Astrocyte (in vitro differentiated cells and primary cell): Measurements from ENCODE around the gene PDS5B. TPM values are rescaled to one million over a fixed set of nuclear protein-coding genes. Genes with fewer than 3 reads are reported as not detected.

ENCODE experiments used
- DNase-seq: peaks from one replicate; pipeline ENCODE4 v3.0.0-alpha.2; 2010; ENCODE audit warnings: low read depth
- FAIRE-seq: peaks from 2 replicates; lab custom pipeline; 2011; peaks lifted over from hg19 to GRCh38; lab: Jason Lieb, UNC
- H2AFZ ChIP-seq: 2 replicates; pipeline ENCODE4 v1.6.0; 2012; ENCODE audit warnings: low read depth, low read length, inconsistent platforms
- H3K27ac ChIP-seq: 2 replicates; pipeline ENCODE4 v1.5.1; 2011; ENCODE audit warnings: low read depth, low read length, inconsistent platforms
- H3K27me3 ChIP-seq: 2 replicates; pipeline ENCODE4 v1.6.0; 2011; ENCODE audit warnings: low read length, inconsistent platforms; ENCODE audit not compliant: insufficient read depth
- H3K36me3 ChIP-seq: 2 replicates; pipeline ENCODE4 v1.5.1; 2011; ENCODE audit warnings: low read length, inconsistent platforms; ENCODE audit not compliant: insufficient read depth
- H3K4me1 ChIP-seq: 2 replicates; pipeline ENCODE4 v1.5.1; 2011; ENCODE audit warnings: low read length, inconsistent platforms; ENCODE audit not compliant: insufficient read depth
- H3K4me2 ChIP-seq: 2 replicates; pipeline ENCODE4 v1.6.0; 2012; ENCODE audit warnings: low read length, inconsistent platforms
- H3K4me3 ChIP-seq: 2 replicates; pipeline ENCODE4 v1.5.1; 2011; ENCODE audit warnings: low read depth, mild to moderate bottlenecking, low read length, inconsistent platforms; ENCODE audit not compliant: insufficient read depth
- H3K79me2 ChIP-seq: 2 replicates; pipeline ENCODE4 v1.6.0; 2012; ENCODE audit warnings: mild to moderate bottlenecking, low read length, inconsistent platforms; ENCODE audit not compliant: insufficient read depth
- H3K9ac ChIP-seq: 2 replicates; pipeline ENCODE4 v1.6.0; 2012; ENCODE audit warnings: mild to moderate bottlenecking, low read length, inconsistent platforms
- H3K9me3 ChIP-seq: 2 replicates; pipeline ENCODE4 v1.5.1; 2012; ENCODE audit warnings: low read depth, mild to moderate bottlenecking, low read length, inconsistent platforms; ENCODE audit not compliant: insufficient read depth
- H4K20me1 ChIP-seq: 2 replicates; pipeline ENCODE4 v1.6.0; 2012; ENCODE audit warnings: low read length, inconsistent platforms; ENCODE audit not compliant: insufficient read depth
- H3K27ac Mint-ChIP-seq: one replicate; pipeline ENCODE4 v1.8.0; 2021; ENCODE audit warnings: mild to moderate bottlenecking, mixed read lengths; ENCODE audit not compliant: unreplicated experiment
- H3K27me3 Mint-ChIP-seq: one replicate; pipeline ENCODE4 v1.8.0; 2021; ENCODE audit warnings: low read depth, mixed read lengths; ENCODE audit not compliant: unreplicated experiment
- H3K36me3 Mint-ChIP-seq: one replicate; pipeline ENCODE4 v1.8.0; 2021; ENCODE audit warnings: low read depth, mixed read lengths; ENCODE audit not compliant: unreplicated experiment
- H3K4me1 Mint-ChIP-seq: one replicate; pipeline ENCODE4 v1.8.0; 2021; ENCODE audit warnings: low read depth, mixed read lengths; ENCODE audit not compliant: unreplicated experiment
- H3K4me3 Mint-ChIP-seq: one replicate; pipeline ENCODE4 v1.8.0; 2021; ENCODE audit warnings: mild to moderate bottlenecking, moderate library complexity, mixed read lengths; ENCODE audit not compliant: unreplicated experiment
- H3K9me3 Mint-ChIP-seq: one replicate; pipeline ENCODE4 v1.8.0; 2021; ENCODE audit warnings: mild to moderate bottlenecking, mixed read lengths; ENCODE audit not compliant: unreplicated experiment
- CTCF ChIP-seq: IDR thresholded peaks from 2 replicates; pipeline ENCODE4 v1.5.1; 2011; ENCODE audit warnings: low read depth, mild to moderate bottlenecking, inconsistent platforms, low read length, moderate library complexity; ENCODE audit not compliant: insufficient read depth
- EZH2 ChIP-seq: IDR thresholded peaks from 2 replicates; pipeline ENCODE4 v1.6.1; 2012; ENCODE audit warnings: mild to moderate bottlenecking, low read length, inconsistent platforms; ENCODE audit not compliant: insufficient read depth
- total RNA-seq: library from RNA; stranded (reverse); gene quantifications from 2 replicates; pipeline ENCODE4 v1.2.1, GENCODE V29; 2021

Gene PDS5B
- total RNA-seq, 1 donor from 2014 or later, result 43.1 TPM

- Mint-ChIP-seq H3K4me3 (no peak overlapping the region), H3K9me3 (no peaks in the 10 kb centered on the region), H3K36me3 (peaks cover 10% of the 10 kb centered on the region), H3K27me3 (no peaks in the 10 kb centered on the region), H3K27ac (peak overlapping the region; percentile 95), H3K4me1 (peaks cover 38% of the 10 kb centered on the region)
- peak overlapping the region; percentile 45 for H3K9ac ChIP-seq
- FAIRE-seq (no peak), DNase-seq (peak; percentile 81)
- H3K36me3 ChIP-seq, result peaks cover 5% of the 10 kb centered on the region
- no peaks in the 10 kb centered on the region for H4K20me1 ChIP-seq
- no peak overlapping the region for H3K4me3 ChIP-seq
- H2AFZ ChIP-seq, result no peak overlapping the region
- no peak for TF ChIP-seq EZH2
- no peak for TF ChIP-seq CTCF
- no peaks in the 10 kb centered on the region for H3K79me2 ChIP-seq
- no peaks in the 10 kb centered on the region for H3K9me3 ChIP-seq
- peak overlapping the region; percentile 24 for H3K4me2 ChIP-seq
- peak overlapping the region; percentile 75 for H3K27ac ChIP-seq
- H3K4me1 ChIP-seq, result peaks cover 6% of the 10 kb centered on the region
- H3K27me3 ChIP-seq, result no peaks in the 10 kb centered on the region
Observed at GRCh38 chr13:32746474-32746873, 160.2 kb downstream of the PDS5B start.

DNA sequence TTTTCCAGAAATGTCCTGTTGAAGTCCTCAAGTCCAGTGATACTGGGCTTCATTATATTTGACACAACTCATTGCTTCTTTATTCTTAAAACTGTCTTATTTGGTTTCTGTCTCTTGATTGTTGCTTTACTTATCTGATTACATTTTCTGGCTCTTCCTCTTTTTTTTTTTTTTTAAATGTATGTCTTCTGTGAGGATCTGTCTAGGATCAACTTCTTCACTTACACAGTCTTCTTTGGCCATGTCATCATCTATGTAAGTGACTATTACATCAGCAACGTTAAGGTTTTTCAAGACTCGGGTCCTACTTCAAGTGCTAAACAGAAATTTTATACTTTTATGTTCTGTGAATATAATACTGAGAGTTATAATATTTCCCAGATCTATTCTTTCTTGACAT lies 162.1 kb downstream of the PDS5B start:
- no peak overlapping the region for H3K4me2 ChIP-seq
- no peak overlapping the region for H3K9ac ChIP-seq
- no peak overlapping the region for H3K27ac ChIP-seq
- H3K4me1 ChIP-seq, result peaks cover 6% of the 10 kb centered on the region
- DNase-seq (no peak), FAIRE-seq (no peak)
- no peaks in the 10 kb centered on the region for H3K79me2 ChIP-seq
- no peaks in the 10 kb centered on the region for H3K9me3 ChIP-seq
- H3K27me3 Mint-ChIP-seq, result no peaks in the 10 kb centered on the region
- H3K27me3 ChIP-seq, result no peaks in the 10 kb centered on the region
- peaks cover 5% of the 10 kb centered on the region for H3K36me3 ChIP-seq
- no peak overlapping the region for H3K4me3 ChIP-seq
- H3K9me3 Mint-ChIP-seq, result no peaks in the 10 kb centered on the region
- H3K4me1 Mint-ChIP-seq, result peaks cover 36% of the 10 kb centered on the region
- TF ChIP-seq CTCF, result no peak
- TF ChIP-seq EZH2, result no peak
- peak overlapping the region; percentile 95 for H3K27ac Mint-ChIP-seq
- no peak overlapping the region for H3K4me3 Mint-ChIP-seq
- no peaks in the 10 kb centered on the region for H4K20me1 ChIP-seq
- no peak overlapping the region for H2AFZ ChIP-seq
- peaks cover 9% of the 10 kb centered on the region for H3K36me3 Mint-ChIP-seq

- Mint-ChIP-seq H3K27ac (no peak overlapping the region), H3K9me3 (no peaks in the 10 kb centered on the region), H3K4me1 (peaks cover 16% of the 10 kb centered on the region), H3K27me3 (no peaks in the 10 kb centered on the region), H3K4me3 (no peak overlapping the region), H3K36me3 (peaks cover 9% of the 10 kb centered on the region)
- Histone ChIP-seq H3K4me2 (no peak overlapping the region), H3K79me2 (no peaks in the 10 kb centered on the region), H3K27ac (no peak overlapping the region), H3K36me3 (peaks cover 9% of the 10 kb centered on the region), H3K27me3 (no peaks in the 10 kb centered on the region), H3K9me3 (no peaks in the 10 kb centered on the region), H4K20me1 (no peaks in the 10 kb centered on the region), H2AFZ (no peak overlapping the region), H3K4me1 (peaks cover 6% of the 10 kb centered on the region), H3K9ac (no peak overlapping the region), H3K4me3 (no peak overlapping the region)
- DNase-seq, result no peak
- TF ChIP-seq EZH2, result no peak
- TF ChIP-seq CTCF, result no peak
- no peak for FAIRE-seq
Observed at GRCh38 chr13:32751340-32751739, 165.1 kb downstream of the PDS5B start.
